AML-193 (cell line): ENCODE data around the gene MYCL.
"Not testable (repeated sequence)": the region's sequence is repeated elsewhere in the genome, so short reads cannot be mapped to it uniquely, and the experiment has no call there.

Experiments used
- DNase-seq, 2 experiments: peaks; one replicate each; lab custom pipeline; 2025; lab: John Stamatoyannopoulos, UW

Gene MYCL

DNA sequence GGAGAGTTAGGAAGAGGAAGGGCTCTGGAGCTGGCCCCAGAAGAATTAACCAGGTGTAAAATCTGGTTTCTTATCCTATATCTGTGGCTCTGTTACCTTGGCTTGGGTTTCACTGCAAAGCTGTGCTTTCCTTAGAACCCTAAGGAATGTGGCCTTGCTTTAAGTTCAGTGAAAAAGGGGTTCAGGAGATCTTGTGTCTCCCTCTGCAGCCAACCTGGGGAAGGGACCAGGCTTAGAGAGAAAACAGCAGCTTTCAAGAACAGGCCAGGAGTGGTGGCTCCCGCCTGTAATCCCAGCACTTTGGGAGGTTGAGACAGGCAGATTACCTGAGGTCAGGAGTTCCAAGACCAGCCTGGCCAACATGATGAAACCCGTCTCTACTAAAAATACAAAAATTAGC lies 16.1 kb upstream of the MYCL start:
- DNase-seq = no peak

DNA sequence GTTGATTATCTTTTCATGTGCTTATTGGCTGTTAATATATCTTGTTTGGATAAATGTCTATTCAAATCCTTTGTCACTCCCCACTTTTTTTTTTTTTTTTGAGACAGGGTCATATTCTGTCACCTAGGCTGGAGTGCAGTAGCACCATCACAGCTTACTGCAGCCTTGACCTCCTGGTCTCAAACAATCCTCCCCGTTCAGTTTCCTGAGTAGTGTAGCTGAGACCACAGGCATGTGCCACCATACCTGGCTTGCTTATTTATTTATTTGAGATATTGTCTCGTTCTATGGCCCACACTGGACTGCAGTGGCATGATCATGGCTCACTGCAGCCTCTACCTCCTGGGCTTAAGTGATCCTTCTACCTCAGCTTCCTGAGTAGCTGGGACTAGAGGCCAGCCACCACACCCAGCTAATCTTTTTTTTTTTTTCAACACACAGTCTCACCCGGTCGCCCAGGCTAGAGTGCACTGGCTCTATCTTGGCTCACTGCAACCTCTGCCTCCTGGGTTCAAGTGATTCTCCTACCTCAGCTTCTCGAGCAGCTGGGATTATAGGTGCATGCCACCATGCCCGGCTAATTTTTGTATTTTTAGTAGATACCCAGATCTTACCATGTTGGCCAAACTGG lies 13.9 kb upstream of the MYCL start:
- no peak for DNase-seq

DNA sequence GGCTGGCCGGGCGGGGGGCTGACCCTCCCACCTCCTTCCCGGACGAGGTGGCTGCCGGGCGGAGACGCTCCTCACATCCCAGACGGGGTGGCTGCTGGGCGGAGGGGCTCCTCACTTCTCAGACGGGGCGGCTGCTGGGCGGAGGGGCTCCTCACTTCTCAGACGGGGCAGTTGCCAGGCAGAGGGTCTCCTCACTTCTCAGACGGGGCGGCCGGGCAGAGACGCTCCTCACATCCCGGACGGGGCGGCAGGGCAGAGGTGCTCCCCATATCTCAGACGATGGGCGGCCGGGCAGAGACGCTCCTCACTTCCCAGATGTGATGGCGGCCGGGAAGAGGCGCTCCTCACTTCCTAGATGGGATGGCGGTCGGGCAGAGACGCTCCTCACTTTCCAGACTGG lies 11.4 kb upstream of the MYCL start:
- not testable (repeated sequence) for DNase-seq

DNA sequence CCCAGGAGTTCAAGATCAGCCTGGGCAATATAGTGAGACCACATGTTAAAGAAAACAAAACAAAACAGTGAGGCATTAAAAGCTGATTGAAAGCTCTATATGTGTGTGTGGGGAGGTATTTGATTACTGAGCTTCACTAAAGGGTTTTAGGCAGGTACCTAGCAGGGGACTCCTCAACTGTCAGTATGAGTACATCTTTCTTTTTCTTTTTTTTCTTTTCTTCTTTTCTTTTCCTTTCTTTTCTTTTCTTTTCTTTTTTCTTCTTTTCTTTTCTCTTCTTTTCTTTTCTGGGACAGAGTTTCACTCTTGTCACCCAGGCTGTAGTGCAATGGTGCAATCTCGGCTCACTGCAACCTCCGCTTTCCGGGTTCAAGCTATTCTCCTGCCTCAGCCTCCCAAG lies 8.5 kb upstream of the MYCL start:
- DNase-seq = no peak

DNA sequence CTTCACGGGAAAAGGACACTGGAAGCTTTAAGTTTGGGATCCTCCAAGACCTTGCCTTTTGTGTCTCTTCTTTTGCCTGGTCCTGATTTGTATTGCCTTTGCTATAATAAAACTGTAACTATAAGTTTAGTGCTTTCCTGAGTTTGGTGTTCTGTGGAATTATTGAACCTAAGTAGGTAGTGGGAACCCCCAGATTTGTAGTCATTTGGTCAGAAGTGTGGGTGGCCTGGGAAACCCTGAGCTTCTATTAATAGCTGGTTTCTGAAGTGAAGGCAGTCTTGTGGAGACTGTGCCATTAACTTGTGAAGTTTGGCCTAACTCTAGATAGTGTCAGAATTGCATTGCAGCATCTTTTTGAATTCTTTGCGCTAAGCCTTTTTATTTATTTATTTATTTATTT lies 6.8 kb upstream of the MYCL start:
- no peak for DNase-seq

DNA sequence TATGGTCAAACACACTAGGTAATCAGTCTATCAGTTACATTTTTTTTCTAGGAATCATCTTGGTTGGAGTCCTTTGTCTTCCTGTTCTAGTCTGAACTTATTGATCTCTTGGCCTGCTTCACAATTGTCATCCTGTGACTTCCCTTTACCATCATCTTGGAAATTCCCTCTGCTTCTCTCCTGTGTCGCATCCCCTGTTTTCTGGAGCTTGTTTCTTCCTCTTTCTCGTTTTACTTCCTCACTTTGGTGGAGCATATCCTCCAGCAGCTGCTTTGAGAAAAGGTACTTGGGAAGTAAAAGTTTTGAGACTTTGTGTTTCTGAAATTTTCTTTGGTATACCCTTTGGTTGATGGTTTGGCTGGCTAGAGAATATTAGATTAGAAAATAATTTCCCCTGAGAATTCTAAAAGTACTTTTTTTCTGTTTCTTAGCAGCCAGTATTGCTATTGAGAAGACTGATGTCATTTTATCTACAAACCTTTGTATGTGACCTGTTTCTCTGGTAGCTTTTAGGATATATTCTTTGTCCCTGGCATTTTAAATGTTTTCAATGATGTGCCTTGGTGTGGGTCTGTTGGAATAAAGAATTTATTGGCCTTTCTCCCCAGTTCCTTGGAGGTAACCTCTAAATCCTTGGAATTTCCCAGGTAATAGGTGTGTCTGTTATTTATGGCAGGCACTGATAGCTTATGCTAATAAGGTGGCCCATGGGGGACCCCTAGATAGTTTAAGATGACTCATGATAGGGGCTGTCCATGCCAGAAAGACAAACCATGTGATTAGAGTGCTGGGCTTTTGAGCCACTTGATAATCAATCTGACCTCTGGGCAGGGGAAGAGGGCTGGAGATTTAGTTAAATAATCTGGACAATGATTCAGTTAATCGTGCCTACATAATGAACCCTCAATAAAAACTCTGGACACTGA lies 6.1 kb upstream of the MYCL start:
- DNase-seq = peak in 1 of 2 experiments; percentile 14

DNA sequence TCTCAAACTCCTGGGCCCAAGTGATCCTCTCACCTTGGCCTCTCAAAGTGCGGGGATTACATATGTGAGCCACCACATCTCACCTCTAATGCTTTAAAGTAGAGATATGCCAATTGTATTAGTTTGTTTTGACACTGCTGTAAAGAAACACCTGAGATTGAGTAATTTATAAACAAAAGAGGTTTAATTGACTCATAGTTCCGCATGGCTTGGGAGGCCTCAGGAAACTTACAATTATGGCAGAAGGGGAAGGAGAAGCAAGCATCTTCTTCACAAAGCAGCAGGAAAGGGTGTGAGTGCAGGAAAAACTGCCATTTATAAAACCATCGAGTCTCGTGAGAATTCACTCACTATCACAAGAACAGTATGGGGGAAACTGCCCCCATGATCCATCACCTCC lies 3.5 kb upstream of the MYCL start:
- no peak for DNase-seq

DNA sequence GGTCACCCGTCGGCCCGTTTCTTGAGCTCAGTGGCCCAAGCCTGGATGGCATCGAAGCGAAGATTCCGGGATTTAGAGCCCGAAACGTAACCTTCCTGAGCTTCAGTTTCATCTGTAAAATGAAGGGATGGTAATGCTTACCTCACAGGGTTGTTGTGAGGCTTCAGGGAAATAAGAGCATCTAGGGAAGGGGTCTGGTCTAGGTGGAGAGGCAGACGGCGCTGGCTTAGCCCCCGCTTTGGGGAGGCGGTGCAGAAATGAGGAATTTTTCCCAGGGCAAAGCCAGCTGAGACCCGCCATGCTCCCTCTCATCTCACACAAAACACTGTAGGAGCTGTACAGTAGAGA lies 717 bp upstream of the MYCL start:
- no peak for DNase-seq

DNA sequence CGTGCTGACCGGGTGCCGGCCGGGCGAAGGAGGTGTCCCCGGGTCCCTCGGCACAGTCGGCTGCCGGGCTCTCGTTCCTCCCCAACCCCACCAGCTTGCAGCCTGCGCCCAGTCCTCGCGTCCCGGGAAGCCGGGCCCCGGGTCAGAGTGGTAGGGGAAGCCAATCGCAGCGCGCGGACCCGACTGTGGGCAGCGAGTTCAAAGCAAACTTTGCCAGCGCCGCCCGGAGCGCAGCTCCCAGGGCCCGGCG lies 328 bp downstream of the MYCL start:
- DNase-seq = no peak

DNA sequence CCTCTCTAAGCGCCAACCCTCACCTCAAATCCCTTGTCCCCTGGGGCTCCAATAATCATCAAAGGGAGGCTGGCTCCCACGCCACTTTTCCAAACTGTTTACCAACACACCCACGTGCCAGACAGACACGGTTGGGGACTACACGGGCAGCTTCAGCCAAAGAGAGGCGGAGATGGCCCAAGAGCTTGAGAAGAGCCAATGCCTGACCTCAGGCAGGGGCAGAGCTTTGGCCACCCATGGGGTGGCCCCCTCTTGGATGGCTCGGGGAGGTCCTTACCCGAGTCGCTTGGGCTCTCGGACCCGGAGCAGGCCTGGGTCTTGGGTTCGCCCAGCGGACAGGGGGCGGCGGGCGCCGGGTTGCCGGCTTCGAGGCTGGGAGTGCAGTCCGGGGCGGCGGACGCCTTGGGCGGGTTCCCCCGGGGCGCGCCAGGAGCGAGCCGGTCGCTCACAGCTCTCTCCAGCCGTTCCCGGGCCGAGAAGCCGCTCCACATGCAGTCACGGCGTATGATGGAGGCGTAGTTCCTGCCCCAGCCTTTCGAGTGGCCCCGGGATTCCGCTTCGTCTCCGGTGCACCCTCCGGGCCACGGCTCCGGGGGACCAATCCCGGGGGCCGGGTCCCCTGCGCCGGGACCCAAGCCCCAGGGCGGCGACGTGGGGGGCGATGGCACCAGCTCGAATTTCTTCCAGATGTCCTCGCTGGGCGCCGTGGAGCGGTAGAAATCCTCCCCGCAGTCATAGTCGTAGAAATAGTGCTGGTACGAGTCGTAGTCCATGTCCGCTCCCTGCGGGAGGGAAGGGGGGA lies 854 bp downstream of the MYCL start:
- DNase-seq = no peak

DNA sequence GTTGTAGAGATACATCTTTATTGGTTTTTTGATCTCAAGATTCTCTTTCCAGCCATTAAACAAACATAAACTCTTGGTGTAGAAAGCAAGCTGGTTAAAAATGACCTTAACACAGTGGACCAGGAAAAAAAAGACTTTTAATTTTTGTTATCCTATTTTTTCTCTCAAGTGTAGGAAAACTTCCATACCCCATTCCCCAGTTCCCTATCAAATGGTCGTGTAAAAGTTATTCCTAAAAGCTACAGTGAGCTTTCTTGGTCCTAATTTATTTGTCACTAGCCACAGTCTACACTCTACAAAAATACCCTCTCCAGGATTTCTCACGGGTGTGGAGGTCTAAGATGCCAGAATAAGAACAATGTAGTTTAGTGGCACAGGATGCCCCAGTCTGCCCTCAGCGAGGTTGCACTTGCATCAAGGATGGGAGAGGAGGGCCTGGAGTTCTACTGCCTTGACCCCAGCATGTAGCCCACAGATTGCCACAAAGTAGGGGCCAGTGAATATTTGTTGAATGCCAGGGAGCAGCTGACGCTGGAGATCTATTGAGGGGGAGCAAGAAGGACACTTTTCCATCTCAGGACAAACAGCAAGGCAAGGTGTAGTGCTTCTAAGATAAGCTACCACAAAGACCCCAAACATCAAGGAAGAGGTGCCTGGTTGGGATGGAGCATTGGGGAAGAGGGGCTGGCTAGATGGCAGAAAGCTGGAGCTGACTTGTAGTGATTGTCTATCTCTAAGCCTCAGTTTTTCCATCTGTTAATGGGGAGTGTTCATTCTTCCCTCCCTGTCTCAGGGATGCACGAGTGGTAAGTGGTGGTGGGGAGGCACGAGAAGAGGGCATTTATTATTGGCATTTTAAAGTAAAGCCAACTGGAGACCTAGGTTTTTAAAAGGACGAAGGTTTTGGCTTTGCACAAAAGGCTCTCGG lies 1.8 kb downstream of the MYCL start:
- DNase-seq = no peak

DNA sequence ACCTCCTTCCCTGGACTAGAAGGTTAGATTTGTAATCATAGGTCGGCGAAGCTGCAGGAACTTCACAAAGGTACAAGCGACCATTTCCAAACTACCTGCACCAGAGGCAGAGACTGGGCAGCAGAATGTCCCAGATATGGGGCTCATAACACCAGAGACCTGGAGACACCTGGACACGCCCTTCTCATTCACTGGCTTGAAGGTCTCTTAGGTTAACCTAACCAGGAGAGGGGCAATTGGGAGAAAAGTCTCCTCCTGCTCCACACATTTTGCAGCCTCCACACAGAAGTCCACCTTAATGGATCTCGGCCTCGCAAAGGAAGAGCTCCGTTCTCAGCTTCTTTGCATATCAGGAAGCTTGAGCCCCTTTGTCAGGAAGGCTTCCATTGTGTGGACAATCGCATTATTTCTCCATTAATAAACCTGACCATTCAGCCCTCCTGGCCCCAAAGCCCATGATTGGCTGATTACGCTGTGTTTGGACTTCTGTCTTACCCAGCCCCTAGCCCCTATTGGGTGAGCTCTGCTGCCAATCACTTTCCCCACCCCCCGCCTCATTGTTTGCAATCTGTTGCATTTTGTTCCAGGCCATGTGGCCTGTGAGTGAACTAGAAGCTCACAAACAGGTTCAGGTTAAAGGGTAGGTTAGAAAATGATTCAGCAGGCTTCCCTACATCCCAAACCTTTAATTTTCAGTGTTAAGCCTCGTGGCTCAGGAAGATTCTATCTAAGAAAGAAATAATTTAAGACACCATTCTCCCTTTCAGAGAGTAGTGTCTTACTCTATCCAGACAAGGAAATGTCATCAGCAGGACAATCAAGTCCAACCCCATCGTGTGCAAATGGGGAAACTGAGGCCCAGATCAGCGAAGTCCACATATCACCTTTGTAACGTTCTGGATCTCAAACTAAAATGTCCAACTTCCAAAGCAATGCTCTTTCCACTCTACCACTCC lies 2.8 kb downstream of the MYCL start:
- no peak for DNase-seq

DNA sequence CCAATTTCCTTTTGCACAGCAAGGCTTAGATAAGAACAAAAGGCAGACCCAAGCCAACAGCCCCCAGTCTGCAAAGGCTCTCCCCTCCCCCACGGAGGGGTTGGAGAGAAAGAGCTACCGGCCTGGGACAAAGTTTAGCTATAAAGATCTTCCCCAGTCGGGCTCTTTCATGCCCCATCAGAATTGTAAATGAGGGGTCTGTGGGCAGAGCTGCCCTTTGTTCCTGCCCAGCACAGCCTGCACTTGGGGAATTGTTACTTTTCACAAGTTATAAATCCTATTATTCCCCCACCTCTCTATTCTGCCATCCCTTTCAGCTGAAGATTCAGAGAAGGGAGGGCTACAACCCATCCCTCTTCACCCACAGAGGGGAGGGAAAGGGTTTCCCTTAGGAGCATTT lies 3.5 kb downstream of the MYCL start:
- no peak for DNase-seq

DNA sequence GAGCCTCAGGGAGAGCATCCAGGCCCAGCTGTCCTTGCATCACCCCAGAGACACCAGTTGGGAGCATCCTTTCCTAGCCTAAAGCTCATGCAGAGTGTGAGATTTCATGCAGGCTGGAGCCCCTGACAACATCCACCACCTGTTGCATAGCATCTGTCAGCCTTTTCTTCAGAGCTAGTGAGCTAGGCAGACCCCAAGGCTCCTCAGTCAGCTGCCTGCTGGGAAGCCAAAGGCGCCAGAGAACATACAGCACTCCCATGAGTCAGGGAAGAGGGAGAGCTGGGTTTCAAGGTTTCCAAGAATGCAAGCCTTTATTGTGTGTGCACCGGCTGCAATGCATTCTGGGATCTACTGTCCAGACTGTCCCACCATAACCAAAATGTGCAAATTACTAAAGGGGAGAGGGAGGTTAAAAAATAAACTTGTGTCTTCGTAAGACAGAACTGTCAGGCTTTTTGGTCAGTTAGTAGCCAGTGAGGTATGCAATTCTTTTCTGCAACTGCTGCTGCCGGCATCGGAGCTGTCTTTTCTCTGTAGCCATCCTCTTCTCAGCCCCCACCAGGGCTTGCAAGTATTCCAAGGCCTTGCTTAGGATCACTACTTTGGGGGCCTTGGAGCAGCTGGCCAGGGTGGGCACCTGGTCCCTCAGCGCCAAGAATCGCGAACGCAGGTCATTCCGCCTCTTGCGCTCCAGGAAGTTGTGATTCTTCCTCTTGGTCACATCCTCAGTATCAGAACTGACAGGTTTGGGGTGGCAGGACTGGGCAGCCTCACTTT lies 4.6 kb downstream of the MYCL start:
- no peak for DNase-seq

DNA sequence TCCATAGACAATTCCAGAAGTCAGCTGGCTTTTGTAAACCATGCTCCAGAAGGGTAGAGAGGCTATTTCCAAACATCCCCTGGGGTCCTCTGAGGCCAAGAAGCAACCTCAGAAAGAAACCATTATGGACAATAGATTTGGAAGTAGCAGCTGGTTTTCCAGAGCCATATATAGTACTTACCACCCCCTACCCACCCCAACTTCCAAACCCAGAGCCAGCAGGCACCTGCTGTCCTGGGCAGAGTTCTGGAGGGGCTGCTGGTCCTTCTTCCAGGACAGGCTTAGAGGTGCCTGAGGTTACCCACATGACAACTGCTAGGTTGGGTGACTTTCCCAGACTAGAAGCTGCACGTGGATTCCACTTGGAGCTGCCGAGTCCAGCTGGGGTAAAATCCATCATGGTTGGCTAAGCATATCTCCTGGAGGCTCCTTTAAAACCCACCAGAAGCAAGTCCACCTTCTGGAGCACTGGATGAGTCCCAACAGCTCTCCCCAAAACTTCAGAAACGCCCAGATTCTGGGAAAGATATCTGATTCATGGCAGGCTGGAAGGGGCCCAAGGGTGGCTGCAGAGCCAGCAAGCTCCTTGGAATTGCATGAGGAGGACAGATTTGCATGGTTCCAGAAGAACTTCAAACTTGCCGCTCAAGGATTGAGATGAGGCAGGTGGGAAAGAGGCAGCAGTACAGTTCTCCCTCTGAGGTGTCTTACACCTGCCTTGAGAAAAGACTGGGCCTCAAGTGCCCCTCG lies 5.8 kb downstream of the MYCL start:
- no peak for DNase-seq

DNA sequence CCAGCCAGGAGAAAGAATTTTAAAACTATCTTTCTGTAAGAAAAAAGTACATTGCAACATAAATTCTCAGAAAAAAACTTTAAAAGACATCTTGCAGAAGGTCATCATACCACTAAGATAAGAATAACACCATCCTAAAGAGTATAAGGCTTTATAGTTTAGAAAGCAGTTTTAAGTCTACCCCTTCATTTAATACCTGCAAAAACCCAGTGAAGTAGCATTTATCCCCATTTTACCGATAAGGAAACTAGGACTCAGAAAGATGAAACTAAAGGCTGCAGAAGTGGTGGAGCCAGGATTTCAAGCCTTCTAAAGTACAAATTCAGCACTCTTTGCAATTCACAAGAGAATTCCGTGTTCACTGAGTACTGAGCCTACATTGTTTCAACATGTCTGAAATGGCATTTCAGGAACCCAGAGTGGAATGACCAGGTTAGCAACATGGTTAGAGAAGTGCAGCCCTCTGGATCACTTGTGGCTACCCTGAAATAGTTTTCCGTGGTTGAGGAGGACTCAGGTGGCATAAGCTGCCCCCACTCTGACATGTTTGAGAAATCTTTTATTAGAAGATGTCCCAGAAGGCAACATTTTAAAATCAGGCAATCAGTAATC lies 6.7 kb downstream of the MYCL start:
- no peak for DNase-seq

DNA sequence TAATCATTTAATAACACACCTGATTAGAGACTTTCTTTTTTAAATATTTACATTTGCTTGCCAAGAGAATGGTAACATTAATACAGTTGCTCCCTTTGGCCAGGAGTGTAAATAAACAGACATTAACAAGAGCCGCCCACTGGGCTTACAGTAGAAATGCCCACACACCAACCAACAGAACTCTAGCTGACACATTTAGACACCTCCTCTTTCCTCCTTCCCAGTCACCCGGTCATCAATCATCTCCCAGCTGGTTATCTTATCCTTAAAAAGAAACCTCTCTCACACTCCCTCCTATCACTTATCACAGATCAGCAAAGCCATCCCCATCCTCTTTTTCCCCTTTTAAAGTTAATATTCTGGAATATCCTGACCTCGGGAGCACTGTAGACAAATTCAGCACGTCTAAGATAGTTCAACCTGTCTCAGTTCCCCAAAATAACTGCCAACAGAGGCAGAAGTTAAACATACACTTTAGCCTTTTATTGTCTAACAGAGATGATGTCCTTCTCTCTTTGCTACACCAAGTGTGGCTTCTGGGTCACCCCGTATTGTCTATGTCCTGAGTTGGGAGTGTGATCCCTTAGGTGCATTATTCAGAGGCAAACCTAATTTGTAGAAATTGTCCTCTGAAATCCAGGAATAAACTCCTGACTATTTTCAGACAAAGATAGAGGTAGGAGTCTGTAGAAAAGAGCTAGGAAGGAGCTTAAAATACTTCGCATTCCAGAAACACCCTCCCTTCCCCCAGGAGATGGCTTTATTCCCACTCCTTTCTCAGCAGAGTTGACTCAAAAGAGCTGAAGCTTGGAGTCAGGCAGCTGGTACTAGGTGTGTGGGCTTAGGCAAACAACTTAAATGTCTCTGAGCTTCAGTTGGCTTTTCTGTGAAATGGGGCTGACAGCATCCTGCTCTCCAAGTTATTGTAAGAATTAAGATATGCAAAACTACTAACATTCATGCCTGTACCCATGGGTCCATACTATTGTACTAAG lies 8.8 kb downstream of the MYCL start:
- peak in 1 of 2 experiments; percentile 15 for DNase-seq

DNA sequence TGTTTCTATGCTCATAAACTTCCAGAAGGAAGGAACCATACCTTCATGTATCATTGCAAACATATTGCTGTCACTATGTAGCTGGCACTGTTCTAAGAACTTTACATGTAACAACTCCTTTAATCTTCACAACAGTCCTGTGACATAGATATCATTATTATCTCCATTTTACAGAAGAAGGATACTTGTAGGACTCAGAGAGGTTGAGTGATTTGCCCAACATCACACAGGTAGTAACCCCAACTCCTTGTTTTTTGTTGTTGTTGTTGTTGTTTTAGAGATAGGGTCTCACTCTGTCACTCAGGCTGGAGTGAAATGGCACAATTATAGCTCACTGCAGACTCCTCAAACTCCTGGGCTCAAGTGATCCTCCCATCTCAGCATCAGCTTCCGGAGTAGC lies 10.8 kb downstream of the MYCL start:
- no peak for DNase-seq
